HepG2 (cell line): ENCODE results near the gene HIF3A. TPM values are rescaled to one million over a fixed set of nuclear protein-coding genes. Genes with fewer than 3 reads are reported as not detected.

Experiments
- ATAC-seq: fragments of 200-7000 bp; cut with Tn5 transposase; 3 replicates; pipeline ENCODE4 v1.9.1; 2020; ENCODE audit warnings: mild to moderate bottlenecking, moderate library complexity
- BruUV-seq: library from RNA; stranded (reverse); fragments of 400-500 nt; replicated peaks from 2 replicates; lab custom pipeline; 2021; lab: Mats Ljungman, UMichigan
- CTCF ChIA-PET: fragments of 300-600 bp; formaldehyde crosslinking; extraction: SDS; loops from one replicate; lab custom pipeline; 2021; ENCODE audit warnings: low total read pairs, inconsistent platforms, low intra/inter-chr PET ratio; lab: Yijun Ruan, JAX
- POLR2A ChIA-PET: fragments of 350-600 bp; sonication (Branson Sonifier 250); formaldehyde crosslinking; loops from one replicate; lab custom pipeline; 2020; ENCODE audit warnings: antibody characterized with exemption, inconsistent platforms; lab: Yijun Ruan, JAX
- DNase-seq: peaks from one replicate; pipeline ENCODE4 v3.0.0-alpha.2; 2015; ENCODE audit warnings: low spot score
- FAIRE-seq: peaks from 3 replicates; lab custom pipeline; 2011; peaks lifted over from hg19 to GRCh38; lab: Jason Lieb, UNC
- H2AFZ ChIP-seq: one replicate; pipeline ENCODE4 v1.6.1; 2011; ENCODE audit warnings: low read length, inconsistent platforms
- H3K27ac ChIP-seq: fragments of 300-600 bp; 3 replicates; pipeline ENCODE4 v1.8.0; 2011; ENCODE audit warnings: mixed run types, mild to moderate bottlenecking, mixed read lengths, low read length, inconsistent platforms; ENCODE audit not compliant: insufficient read depth; ENCODE audit errors: extremely low read length
- H3K27me3 ChIP-seq, 2 experiments: fragments of 200-600 bp in 1 of 2; 2 replicates in 1 of 2; 3 replicates in 1 of 2; pipeline versions ENCODE4 v1.6.0 to v1.8.0; 2011; ENCODE audit warnings: low read length in 2 of 2, mild to moderate bottlenecking in 2 of 2, moderate library complexity in 2 of 2, inconsistent platforms in 1 of 2; ENCODE audit not compliant: insufficient read depth in 2 of 2, control insufficient read depth in 1 of 2
- H3K36me3 ChIP-seq, 2 experiments: fragments of 200-600 bp in 1 of 2; replicated peaks in 1 of 2; 2 replicates in 1 of 2; 3 replicates in 1 of 2; pipeline versions ENCODE4 v1.5.1 to v1.8.0; 2011; ENCODE audit warnings: low read length in 2 of 2, inconsistent platforms in 1 of 2; ENCODE audit not compliant: insufficient read depth in 2 of 2, control insufficient read depth in 1 of 2
- H3K4me1 ChIP-seq: 2 replicates; pipeline ENCODE4 v1.5.1; 2012; ENCODE audit warnings: low read length, inconsistent platforms; ENCODE audit not compliant: insufficient read depth
- H3K4me2 ChIP-seq: 2 replicates; pipeline ENCODE4 v1.6.0; 2011; ENCODE audit warnings: low read depth, low read length, inconsistent platforms
- H3K4me3 ChIP-seq, 3 experiments: fragments of 200-600 bp in 1 of 3; sonication (generic), shearing (Covaris generic) in 1 of 3; replicated peaks in 1 of 3; 2 replicates each; pipeline ENCODE4 v1.5.1; 2011 to 2016; ENCODE audit warnings: low read length in 3 of 3, inconsistent platforms in 2 of 3, low read depth in 2 of 3, mild to moderate bottlenecking in 2 of 3, control low read depth in 1 of 3, mixed read lengths in 1 of 3; ENCODE audit not compliant: insufficient read depth in 1 of 3
- H3K79me2 ChIP-seq: one replicate; pipeline ENCODE4 v1.6.1; 2011; ENCODE audit warnings: low read length, inconsistent platforms; ENCODE audit not compliant: insufficient read depth
- H3K9ac ChIP-seq: 2 replicates; pipeline ENCODE4 v1.6.0; 2011; ENCODE audit warnings: mild to moderate bottlenecking, low read depth, low read length, inconsistent platforms; ENCODE audit not compliant: insufficient read depth
- H3K9me3 ChIP-seq: 2 replicates; pipeline ENCODE4 v1.5.1; 2012; ENCODE audit warnings: mild to moderate bottlenecking, low read length
- H4K20me1 ChIP-seq: 2 replicates; pipeline ENCODE4 v1.6.0; 2011; ENCODE audit warnings: inconsistent platforms, mild to moderate bottlenecking, low read length, moderate library complexity; ENCODE audit not compliant: insufficient read depth
- DR1 ChIP-seq: sonication (generic); formaldehyde crosslinking; IDR thresholded peaks from 2 replicates; pipeline ENCODE4 v1.8.0; 2021; ENCODE audit warnings: mild to moderate bottlenecking, missing genetic modification reagents, inconsistent platforms
- HNRNPUL1 ChIP-seq: fragments of 200-400 bp; formaldehyde crosslinking; IDR thresholded peaks from 2 replicates; pipeline ENCODE4 v1.6.1; 2017; ENCODE audit warnings: low read depth, mild to moderate bottlenecking, low read length, moderate library complexity
- RAD21 ChIP-seq: fragments of 450-650 bp; formaldehyde crosslinking; IDR thresholded peaks from 2 replicates; pipeline ENCODE4 v1.5.0; 2020; ENCODE audit warnings: mild to moderate bottlenecking
- RCOR2 ChIP-seq: IDR thresholded peaks from 2 replicates; pipeline ENCODE4 v1.6.1; 2016; ENCODE audit warnings: missing biosample characterization, missing genetic modification reagents
- SAFB2 ChIP-seq: sonication (generic); formaldehyde crosslinking; IDR thresholded peaks from 2 replicates; pipeline ENCODE4 v1.5.1; 2020; ENCODE audit warnings: missing genetic modification reagents, low read depth, mild to moderate bottlenecking, borderline replicate concordance
- SMC3 ChIP-seq: IDR thresholded peaks from 2 replicates; pipeline ENCODE4 v1.6.1; 2011; ENCODE audit warnings: low read length, improper control_type of control experiment
- SNAI1 ChIP-seq: sonication (generic); formaldehyde crosslinking; IDR thresholded peaks from 2 replicates; pipeline ENCODE4 v1.5.0; 2020; ENCODE audit warnings: mild to moderate bottlenecking, missing genetic modification reagents, borderline replicate concordance
- ZBTB21 ChIP-seq: sonication (generic); formaldehyde crosslinking; IDR thresholded peaks from 2 replicates; pipeline ENCODE4 v1.4.0; 2020; ENCODE audit warnings: missing genetic modification reagents
- ZFP62 ChIP-seq: sonication (generic); formaldehyde crosslinking; IDR thresholded peaks from 2 replicates; pipeline ENCODE4 v1.4.0; 2020; ENCODE audit warnings: missing genetic modification reagents
- ZNF451 ChIP-seq: sonication (generic); formaldehyde crosslinking; IDR thresholded peaks from 2 replicates; pipeline ENCODE4 v1.5.0; 2020; ENCODE audit warnings: mild to moderate bottlenecking, missing genetic modification reagents
- ZNF607 ChIP-seq: sonication (generic); formaldehyde crosslinking; IDR thresholded peaks from 2 replicates; pipeline ENCODE4 v1.5.1; 2020; ENCODE audit warnings: missing genetic modification reagents, mild to moderate bottlenecking, borderline replicate concordance
- ZNF614 ChIP-seq: IDR thresholded peaks from 2 replicates; pipeline ENCODE4 v1.6.1; 2018; ENCODE audit warnings: missing biosample characterization, missing genetic modification reagents, inconsistent platforms, borderline replicate concordance
- ZNF879 ChIP-seq: sonication (generic); formaldehyde crosslinking; IDR thresholded peaks from 2 replicates; pipeline ENCODE4 v1.8.1; 2023; ENCODE audit warnings: missing genetic modification reagents
- WGBS: methylation state at CpG from one replicate; pipeline ENCODE4 v1.1.6; 2017; ENCODE audit warnings: low lambda C conversion rate; 5-methylcytosine and 5-hydroxymethylcytosine counted together
- in situ Hi-C: cut with HindIII; loops from 2 replicates; pipeline ENCODE4 v1.10.0; 2017; ENCODE audit warnings: low pct_unique_long_range_greater_than_20kb; ENCODE audit not compliant: extremely low pct_ligation_motif_present
- intact Hi-C: fragments of 100-400 bp; cut with micrococcal nuclease; formaldehyde crosslinking; loops from one replicate; pipeline ENCODE4 v1.10.0; 2022; ENCODE audit not compliant: unreplicated experiment
- polyA plus RNA-seq, 8 experiments: library from polyadenylated mRNA; depleted of rRNA in 3 of 8; stranded (reverse) in 7 of 8; unstranded in 1 of 8; fragments of >200 nt; fragmentation: Illumina TruSeq in 4 of 8; extraction: Trizol in 4 of 8; gene quantifications; 2 replicates each; pipeline versions ENCODE4 v1.2.1 to v1.2.3, GENCODE V29; 2011 to 2016; ENCODE audit warnings: low read depth in 4 of 8, missing spikeins in 1 of 8, mixed read lengths in 1 of 8; ENCODE audit not compliant: insufficient read depth in 1 of 8
- total RNA-seq, 5 experiments: library from RNA; depleted of rRNA; stranded (reverse); fragments of >200 nt; fragmentation: Illumina TruSeq; extraction: Trizol; gene quantifications; 2 replicates each; pipeline ENCODE4 v1.2.3, GENCODE V29; 2016; ENCODE audit warnings: low read depth in 1 of 5
- TF ChIP-seq, protein P1 (sequence below): sonication (generic); formaldehyde crosslinking; conservative IDR thresholded peaks from 2 replicates; pipeline ENCODE4 v1.4.0; 2020; ENCODE audit warnings: missing genetic modification reagents
- TF ChIP-seq, protein P2 (sequence below): sonication (generic); formaldehyde crosslinking; IDR thresholded peaks from 2 replicates; pipeline ENCODE4 v1.5.0; 2020; ENCODE audit warnings: mild to moderate bottlenecking, missing genetic modification reagents, moderate library complexity
- TF ChIP-seq, protein P3 (sequence below), 2 experiments: sonication (generic) in 1 of 2; formaldehyde crosslinking in 1 of 2; IDR thresholded peaks; 2 replicates each; pipeline versions ENCODE4 v1.5.1 to v1.6.1; 2011 to 2020; ENCODE audit warnings: borderline replicate concordance in 1 of 2, low read depth in 1 of 2, low read length in 1 of 2, mild to moderate bottlenecking in 1 of 2, missing genetic modification reagents in 1 of 2, moderate library complexity in 1 of 2
- TF ChIP-seq, protein P4 (sequence below): sonication (generic); formaldehyde crosslinking; IDR thresholded peaks from 2 replicates; pipeline ENCODE4 v1.5.0; 2020; ENCODE audit warnings: missing genetic modification reagents

HIF3A gene
- total and polyA plus RNA-seq, 2 of the 13 experiments (the other 11 are each of a cell fraction or from before 2014, with no cell fraction given) = 0.09 to 0.22 TPM

DNA sequence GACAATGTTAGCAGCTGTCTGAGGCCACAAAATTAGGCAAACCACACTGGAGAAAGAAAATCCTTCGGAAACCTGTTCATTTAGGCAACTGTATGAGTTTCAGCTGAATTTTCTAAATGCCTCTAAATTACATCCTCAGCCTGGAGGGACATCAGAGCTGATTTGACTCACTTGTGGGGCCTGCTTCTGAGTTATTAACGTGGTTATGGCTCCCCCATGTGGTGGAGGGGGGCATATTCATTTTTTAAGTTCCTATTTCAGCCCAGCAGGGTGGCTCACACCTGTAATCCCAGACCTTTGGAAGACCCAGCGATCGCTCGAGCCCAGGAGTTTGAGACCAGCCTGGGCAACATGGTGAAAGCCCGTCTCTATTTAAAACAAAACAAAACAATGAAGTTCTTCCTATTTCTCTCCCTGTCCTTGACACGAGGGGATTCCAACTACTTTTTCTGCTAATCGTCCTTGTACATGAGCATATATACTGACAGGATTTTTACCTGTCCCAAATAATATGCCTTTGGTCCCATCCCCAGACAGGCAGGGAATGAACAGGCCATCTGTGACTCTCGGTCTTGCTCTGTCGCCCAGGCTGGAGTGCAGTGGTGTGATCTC lies 31.5 kb upstream of the HIF3A start:
- 10% methylated on average over 10 of the region's 10 CpGs for WGBS
- peak; percentile 81 for FAIRE-seq
- ChIA-PET POLR2A (no interaction called here), CTCF (interaction anchor here (1.3 to 3.2 kb wide), 4 partner anchors 182 to 237 kb away, joined by 3 to 57 read pairs (median 20); no protein-coding TSS in a partner anchor)
- Histone ChIP-seq H3K4me2 (no peak overlapping the region), H3K9ac (no peak overlapping the region), H3K79me2 (no peaks in the 10 kb centered on the region), H3K9me3 (no peaks in the 10 kb centered on the region), H3K4me1 (no peaks in the 10 kb centered on the region), H2AFZ (no peak overlapping the region), H3K27me3 (peaks cover 0 to 11% of the 10 kb centered on the region in 2 experiments; a peak in 3 of 5 replicates), H3K27ac (no peak overlapping the region), H3K36me3 (no peaks in the 10 kb centered on the region), H3K4me3 (no peak overlapping the region), H4K20me1 (no peaks in the 10 kb centered on the region)
- ATAC-seq = peak; percentile 92
- intact Hi-C loops (loop anchor here (1.0 to 10.0 kb wide), 4 partner anchors 81 to 236 kb away; no protein-coding TSS in a partner anchor), in situ Hi-C loops (loop anchor here (5.0 kb wide), 2 partner anchors 183 to 238 kb away; no protein-coding TSS in a partner anchor)
- peak; percentile 70 for DNase-seq
- no TSS peak for BruUV-seq
- TF ChIP-seq SAFB2 (no peak), ZNF879 (CRISPR knock-in tag) (no peak), HNRNPUL1 (no peak), SMC3 (peak; percentile 71), RCOR2 (CRISPR knock-in tag) (no peak), ZNF614 (no peak), ZFP62 (CRISPR knock-in tag) (no peak), ZBTB21 (CRISPR knock-in tag) (no peak), SNAI1 (CRISPR knock-in tag) (no peak), RAD21 (CRISPR knock-in tag) (peak; percentile 75), ZNF451 (CRISPR knock-in tag) (no peak), ZNF607 (CRISPR knock-in tag) (no peak), DR1 (CRISPR knock-in tag) (no peak)
- TF ChIP-seq, protein P1, sequence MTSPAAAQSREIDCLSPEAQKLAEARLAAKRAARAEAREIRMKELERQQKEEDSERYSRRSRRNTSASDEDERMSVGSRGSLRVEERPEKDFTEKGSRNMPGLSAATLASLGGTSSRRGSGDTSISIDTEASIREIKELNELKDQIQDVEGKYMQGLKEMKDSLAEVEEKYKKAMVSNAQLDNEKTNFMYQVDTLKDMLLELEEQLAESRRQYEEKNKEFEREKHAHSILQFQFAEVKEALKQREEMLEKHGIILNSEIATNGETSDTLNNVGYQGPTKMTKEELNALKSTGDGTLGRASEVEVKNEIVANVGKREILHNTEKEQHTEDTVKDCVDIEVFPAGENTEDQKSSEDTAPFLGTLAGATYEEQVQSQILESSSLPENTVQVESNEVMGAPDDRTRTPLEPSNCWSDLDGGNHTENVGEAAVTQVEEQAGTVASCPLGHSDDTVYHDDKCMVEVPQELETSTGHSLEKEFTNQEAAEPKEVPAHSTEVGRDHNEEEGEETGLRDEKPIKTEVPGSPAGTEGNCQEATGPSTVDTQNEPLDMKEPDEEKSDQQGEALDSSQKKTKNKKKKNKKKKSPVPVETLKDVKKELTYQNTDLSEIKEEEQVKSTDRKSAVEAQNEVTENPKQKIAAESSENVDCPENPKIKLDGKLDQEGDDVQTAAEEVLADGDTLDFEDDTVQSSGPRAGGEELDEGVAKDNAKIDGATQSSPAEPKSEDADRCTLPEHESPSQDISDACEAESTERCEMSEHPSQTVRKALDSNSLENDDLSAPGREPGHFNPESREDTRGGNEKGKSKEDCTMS (CRISPR knock-in tag) = no peak
- TF ChIP-seq, protein P2, sequence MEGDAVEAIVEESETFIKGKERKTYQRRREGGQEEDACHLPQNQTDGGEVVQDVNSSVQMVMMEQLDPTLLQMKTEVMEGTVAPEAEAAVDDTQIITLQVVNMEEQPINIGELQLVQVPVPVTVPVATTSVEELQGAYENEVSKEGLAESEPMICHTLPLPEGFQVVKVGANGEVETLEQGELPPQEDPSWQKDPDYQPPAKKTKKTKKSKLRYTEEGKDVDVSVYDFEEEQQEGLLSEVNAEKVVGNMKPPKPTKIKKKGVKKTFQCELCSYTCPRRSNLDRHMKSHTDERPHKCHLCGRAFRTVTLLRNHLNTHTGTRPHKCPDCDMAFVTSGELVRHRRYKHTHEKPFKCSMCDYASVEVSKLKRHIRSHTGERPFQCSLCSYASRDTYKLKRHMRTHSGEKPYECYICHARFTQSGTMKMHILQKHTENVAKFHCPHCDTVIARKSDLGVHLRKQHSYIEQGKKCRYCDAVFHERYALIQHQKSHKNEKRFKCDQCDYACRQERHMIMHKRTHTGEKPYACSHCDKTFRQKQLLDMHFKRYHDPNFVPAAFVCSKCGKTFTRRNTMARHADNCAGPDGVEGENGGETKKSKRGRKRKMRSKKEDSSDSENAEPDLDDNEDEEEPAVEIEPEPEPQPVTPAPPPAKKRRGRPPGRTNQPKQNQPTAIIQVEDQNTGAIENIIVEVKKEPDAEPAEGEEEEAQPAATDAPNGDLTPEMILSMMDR = peak; percentile 85
- TF ChIP-seq, protein P3, sequence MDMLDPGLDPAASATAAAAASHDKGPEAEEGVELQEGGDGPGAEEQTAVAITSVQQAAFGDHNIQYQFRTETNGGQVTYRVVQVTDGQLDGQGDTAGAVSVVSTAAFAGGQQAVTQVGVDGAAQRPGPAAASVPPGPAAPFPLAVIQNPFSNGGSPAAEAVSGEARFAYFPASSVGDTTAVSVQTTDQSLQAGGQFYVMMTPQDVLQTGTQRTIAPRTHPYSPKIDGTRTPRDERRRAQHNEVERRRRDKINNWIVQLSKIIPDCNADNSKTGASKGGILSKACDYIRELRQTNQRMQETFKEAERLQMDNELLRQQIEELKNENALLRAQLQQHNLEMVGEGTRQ (IDR thresholded peaks at IDR 0.05; ENCODE audit: low read depth, low read length) = no peak
- TF ChIP-seq, protein P3 (CRISPR knock-in tag; IDR thresholded peaks at IDR 0.05; ENCODE audit: borderline replicate concordance) = no peak
- TF ChIP-seq, protein P4, sequence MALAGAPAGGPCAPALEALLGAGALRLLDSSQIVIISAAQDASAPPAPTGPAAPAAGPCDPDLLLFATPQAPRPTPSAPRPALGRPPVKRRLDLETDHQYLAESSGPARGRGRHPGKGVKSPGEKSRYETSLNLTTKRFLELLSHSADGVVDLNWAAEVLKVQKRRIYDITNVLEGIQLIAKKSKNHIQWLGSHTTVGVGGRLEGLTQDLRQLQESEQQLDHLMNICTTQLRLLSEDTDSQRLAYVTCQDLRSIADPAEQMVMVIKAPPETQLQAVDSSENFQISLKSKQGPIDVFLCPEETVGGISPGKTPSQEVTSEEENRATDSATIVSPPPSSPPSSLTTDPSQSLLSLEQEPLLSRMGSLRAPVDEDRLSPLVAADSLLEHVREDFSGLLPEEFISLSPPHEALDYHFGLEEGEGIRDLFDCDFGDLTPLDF (CRISPR knock-in tag) = no peak
